ENCODE results near the gene LRRFIP1. TPM values are rescaled to one million over a fixed set of nuclear protein-coding genes. Genes with fewer than 3 reads are reported as not detected.
A peak's percentile ranks its signal among the peaks of the same experiment; 100 is the strongest.

The LRRFIP1 gene
- total and polyA plus RNA-seq, 2 of the 13 experiments (the other 11 are each of a cell fraction or from before 2014, with no cell fraction given), result 15.9 to 40.5 TPM

DNA sequence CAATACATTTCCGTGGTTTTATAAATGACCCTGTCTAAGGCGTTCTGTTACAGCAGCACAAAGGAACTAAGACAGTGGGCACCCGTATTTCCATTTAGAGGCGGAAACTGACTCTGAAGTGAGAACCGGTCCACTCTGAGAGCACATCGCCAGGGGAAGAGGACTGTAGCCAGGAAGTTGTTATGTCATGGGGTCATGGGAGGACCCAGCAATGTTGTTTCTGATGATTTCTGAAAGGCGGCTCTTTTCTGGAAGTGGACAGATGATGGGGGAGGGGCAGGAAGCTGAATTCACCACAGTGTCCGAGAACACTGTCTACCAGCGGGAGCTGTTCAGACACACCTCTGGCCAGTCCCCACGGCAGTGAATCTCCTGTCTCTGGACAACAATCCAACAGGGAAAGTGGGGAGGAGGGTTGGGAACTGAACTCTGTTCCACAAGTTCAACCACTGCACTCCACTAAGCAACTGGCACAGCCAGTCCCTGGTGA is 2.1 kb upstream of the LRRFIP1 start (continued):
- no peak for TF ChIP-seq SOX13 (IDR thresholded peaks at IDR 0.05)
- TF ChIP-seq SOX13 (CRISPR knock-in tag; conservative IDR thresholded peaks at IDR 0.05 in 1 of 2, IDR thresholded peaks at IDR 0.05 in 1 of 2), result 0 out of 4 replicates have a peak, but pooled peaks of 1 of the 2 experiments have one; percentile 13
- TF ChIP-seq, protein P1, sequence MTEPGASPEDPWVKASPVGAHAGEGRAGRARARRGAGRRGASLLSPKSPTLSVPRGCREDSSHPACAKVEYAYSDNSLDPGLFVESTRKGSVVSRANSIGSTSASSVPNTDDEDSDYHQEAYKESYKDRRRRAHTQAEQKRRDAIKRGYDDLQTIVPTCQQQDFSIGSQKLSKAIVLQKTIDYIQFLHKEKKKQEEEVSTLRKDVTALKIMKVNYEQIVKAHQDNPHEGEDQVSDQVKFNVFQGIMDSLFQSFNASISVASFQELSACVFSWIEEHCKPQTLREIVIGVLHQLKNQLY (CRISPR knock-in tag; IDR thresholded peaks at IDR 0.05), result no peak
- TF ChIP-seq ZMYM4 (CRISPR knock-in tag; IDR thresholded peaks at IDR 0.05), result no peak
- TF ChIP-seq HOXD1 (CRISPR knock-in tag; IDR thresholded peaks at IDR 0.05), result no peak
- no peak for TF ChIP-seq NFE2L1 (CRISPR knock-in tag; IDR thresholded peaks at IDR 0.05; ENCODE audit: borderline replicate concordance)
- TF ChIP-seq, protein P2, sequence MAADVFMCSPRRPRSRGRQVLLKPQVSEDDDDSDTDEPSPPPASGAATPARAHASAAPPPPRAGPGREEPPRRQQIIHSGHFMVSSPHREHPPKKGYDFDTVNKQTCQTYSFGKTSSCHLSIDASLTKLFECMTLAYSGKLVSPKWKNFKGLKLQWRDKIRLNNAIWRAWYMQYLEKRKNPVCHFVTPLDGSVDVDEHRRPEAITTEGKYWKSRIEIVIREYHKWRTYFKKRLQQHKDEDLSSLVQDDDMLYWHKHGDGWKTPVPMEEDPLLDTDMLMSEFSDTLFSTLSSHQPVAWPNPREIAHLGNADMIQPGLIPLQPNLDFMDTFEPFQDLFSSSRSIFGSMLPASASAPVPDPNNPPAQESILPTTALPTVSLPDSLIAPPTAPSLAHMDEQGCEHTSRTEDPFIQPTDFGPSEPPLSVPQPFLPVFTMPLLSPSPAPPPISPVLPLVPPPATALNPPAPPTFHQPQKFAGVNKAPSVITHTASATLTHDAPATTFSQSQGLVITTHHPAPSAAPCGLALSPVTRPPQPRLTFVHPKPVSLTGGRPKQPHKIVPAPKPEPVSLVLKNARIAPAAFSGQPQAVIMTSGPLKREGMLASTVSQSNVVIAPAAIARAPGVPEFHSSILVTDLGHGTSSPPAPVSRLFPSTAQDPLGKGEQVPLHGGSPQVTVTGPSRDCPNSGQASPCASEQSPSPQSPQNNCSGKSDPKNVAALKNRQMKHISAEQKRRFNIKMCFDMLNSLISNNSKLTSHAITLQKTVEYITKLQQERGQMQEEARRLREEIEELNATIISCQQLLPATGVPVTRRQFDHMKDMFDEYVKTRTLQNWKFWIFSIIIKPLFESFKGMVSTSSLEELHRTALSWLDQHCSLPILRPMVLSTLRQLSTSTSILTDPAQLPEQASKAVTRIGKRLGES (CRISPR knock-in tag; IDR thresholded peaks at IDR 0.05; ENCODE audit: borderline replicate concordance), result no peak
- TF ChIP-seq ZNF703 (CRISPR knock-in tag; IDR thresholded peaks at IDR 0.05; ENCODE audit: borderline replicate concordance), result no peak
- no peak for TF ChIP-seq U2AF1 (optimal IDR thresholded peaks at IDR 0.05; ENCODE audit: low read depth, low read length)
- TF ChIP-seq EP300 (IDR thresholded peaks at IDR 0.05; ENCODE audit: low read depth in 2 of 2, low read length in 2 of 2), result no peak
- no peak for TF ChIP-seq EP300 (CRISPR knock-in tag; IDR thresholded peaks at IDR 0.05; ENCODE audit: borderline replicate concordance)
- TF ChIP-seq, protein P3, sequence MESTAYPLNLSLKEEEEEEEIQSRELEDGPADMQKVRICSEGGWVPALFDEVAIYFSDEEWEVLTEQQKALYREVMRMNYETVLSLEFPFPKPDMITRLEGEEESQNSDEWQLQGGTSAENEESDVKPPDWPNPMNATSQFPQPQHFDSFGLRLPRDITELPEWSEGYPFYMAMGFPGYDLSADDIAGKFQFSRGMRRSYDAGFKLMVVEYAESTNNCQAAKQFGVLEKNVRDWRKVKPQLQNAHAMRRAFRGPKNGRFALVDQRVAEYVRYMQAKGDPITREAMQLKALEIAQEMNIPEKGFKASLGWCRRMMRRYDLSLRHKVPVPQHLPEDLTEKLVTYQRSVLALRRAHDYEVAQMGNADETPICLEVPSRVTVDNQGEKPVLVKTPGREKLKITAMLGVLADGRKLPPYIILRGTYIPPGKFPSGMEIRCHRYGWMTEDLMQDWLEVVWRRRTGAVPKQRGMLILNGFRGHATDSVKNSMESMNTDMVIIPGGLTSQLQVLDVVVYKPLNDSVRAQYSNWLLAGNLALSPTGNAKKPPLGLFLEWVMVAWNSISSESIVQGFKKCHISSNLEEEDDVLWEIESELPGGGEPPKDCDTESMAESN (CRISPR knock-in tag; conservative IDR thresholded peaks at IDR 0.05), result no peak
- TF ChIP-seq ZFX (CRISPR knock-in tag; IDR thresholded peaks at IDR 0.05; ENCODE audit: low read depth), result 0 out of 2 replicates have a peak, but pooled peaks have one; percentile 16
- TF ChIP-seq, protein P4, sequence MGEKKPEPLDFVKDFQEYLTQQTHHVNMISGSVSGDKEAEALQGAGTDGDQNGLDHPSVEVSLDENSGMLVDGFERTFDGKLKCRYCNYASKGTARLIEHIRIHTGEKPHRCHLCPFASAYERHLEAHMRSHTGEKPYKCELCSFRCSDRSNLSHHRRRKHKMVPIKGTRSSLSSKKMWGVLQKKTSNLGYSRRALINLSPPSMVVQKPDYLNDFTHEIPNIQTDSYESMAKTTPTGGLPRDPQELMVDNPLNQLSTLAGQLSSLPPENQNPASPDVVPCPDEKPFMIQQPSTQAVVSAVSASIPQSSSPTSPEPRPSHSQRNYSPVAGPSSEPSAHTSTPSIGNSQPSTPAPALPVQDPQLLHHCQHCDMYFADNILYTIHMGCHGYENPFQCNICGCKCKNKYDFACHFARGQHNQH (CRISPR knock-in tag; IDR thresholded peaks at IDR 0.05), result 0 out of 2 replicates have a peak, but pooled peaks have one; percentile 44
- TF ChIP-seq JUND (CRISPR knock-in tag; IDR thresholded peaks at IDR 0.05), result no peak
- TF ChIP-seq, protein P5, sequence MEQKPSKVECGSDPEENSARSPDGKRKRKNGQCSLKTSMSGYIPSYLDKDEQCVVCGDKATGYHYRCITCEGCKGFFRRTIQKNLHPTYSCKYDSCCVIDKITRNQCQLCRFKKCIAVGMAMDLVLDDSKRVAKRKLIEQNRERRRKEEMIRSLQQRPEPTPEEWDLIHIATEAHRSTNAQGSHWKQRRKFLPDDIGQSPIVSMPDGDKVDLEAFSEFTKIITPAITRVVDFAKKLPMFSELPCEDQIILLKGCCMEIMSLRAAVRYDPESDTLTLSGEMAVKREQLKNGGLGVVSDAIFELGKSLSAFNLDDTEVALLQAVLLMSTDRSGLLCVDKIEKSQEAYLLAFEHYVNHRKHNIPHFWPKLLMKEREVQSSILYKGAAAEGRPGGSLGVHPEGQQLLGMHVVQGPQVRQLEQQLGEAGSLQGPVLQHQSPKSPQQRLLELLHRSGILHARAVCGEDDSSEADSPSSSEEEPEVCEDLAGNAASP (CRISPR knock-in tag; IDR thresholded peaks at IDR 0.05; ENCODE audit: borderline replicate concordance), result peak; percentile 87; the same call in 1 of the 2 replicates
- TF ChIP-seq GATAD1 (CRISPR knock-in tag; IDR thresholded peaks at IDR 0.05), result 0 out of 2 replicates have a peak, but pooled peaks have one; percentile 11
- TF ChIP-seq CBX5 (CRISPR knock-in tag; IDR thresholded peaks at IDR 0.05; ENCODE audit: borderline replicate concordance), result no peak
- TF ChIP-seq, protein P6, sequence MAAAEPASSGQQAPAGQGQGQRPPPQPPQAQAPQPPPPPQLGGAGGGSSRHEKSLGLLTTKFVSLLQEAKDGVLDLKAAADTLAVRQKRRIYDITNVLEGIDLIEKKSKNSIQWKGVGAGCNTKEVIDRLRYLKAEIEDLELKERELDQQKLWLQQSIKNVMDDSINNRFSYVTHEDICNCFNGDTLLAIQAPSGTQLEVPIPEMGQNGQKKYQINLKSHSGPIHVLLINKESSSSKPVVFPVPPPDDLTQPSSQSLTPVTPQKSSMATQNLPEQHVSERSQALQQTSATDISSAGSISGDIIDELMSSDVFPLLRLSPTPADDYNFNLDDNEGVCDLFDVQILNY (CRISPR knock-in tag; conservative IDR thresholded peaks at IDR 0.05), result no peak
- no peak for TF ChIP-seq JUN (CRISPR knock-in tag; IDR thresholded peaks at IDR 0.05)
- TF ChIP-seq ATAD3A (CRISPR knock-in tag; IDR thresholded peaks at IDR 0.05), result no peak
- no peak for TF ChIP-seq GTF2F1 (IDR thresholded peaks at IDR 0.05; ENCODE audit: low read length)

Measured in HepG2 (cell line).